Stimulated activated CD4-positive, alpha-beta T cell treated with anti-CD3 and anti-CD28 coated beads, Interleukin-15, amount 100 ng/mL, for 24 hours (primary cell): Measurements from ENCODE around the gene MRGPRF.

Source experiments
- DNase-seq: peaks from one replicate; pipeline ENCODE4 v3.0.0-alpha.2; 2020

MRGPRF gene

GRCh38 chr11:69018924-69019323 is 5.9 kb upstream of the MRGPRF start:
- DNase-seq = no peak

- no peak for DNase-seq
Observed at GRCh38 chr11:69017951-69018350, 4.9 kb upstream of the MRGPRF start.

- DNase-seq = no peak
Observed at GRCh38 chr11:69014898-69015549, 2.0 kb upstream of the MRGPRF start.

DNA sequence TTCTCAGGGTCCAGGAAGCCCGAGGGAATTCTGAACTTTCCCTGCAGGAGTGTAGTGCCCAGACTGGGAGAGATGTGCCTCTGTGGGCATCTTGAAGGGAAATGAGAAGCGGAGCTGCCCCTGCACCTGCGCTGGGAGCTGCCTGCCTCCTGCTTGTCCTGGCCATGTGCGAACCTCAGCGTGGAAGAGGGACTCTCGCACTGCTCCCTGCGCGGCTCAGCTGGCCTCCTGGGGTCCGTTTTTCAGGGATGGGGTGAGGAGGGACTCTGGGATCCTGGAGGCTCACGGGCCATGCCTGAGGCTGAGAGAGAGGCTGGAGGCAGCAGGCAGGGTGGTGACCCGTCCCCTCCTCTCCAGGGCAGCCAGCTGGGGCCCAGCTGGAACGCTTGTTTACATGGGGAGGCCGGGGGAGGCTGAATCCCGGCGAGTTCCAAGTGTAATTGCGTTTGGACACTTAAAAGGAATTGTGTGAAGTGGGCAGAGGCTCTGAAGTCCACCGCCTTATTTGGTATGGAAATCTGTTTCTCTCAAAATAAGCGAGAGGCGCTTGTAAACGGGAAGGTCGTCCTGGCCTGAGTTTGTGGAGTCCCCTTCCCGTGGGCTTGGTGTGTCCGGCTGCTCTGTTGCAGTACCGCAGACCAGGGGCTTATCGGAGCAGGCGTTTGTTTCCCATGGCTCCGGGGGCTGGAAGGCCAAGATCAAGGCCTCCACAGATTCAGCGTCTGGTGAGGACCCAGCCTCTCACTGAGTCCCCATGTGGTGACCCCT is 1.2 kb upstream of the MRGPRF start:
- DNase-seq = no peak

- no peak for DNase-seq
Observed at GRCh38 chr11:69012092-69013008, 696 bp downstream of the MRGPRF start.

GRCh38 chr11:69011624-69012091 is 1.4 kb downstream of the MRGPRF start:
- no peak for DNase-seq

DNA sequence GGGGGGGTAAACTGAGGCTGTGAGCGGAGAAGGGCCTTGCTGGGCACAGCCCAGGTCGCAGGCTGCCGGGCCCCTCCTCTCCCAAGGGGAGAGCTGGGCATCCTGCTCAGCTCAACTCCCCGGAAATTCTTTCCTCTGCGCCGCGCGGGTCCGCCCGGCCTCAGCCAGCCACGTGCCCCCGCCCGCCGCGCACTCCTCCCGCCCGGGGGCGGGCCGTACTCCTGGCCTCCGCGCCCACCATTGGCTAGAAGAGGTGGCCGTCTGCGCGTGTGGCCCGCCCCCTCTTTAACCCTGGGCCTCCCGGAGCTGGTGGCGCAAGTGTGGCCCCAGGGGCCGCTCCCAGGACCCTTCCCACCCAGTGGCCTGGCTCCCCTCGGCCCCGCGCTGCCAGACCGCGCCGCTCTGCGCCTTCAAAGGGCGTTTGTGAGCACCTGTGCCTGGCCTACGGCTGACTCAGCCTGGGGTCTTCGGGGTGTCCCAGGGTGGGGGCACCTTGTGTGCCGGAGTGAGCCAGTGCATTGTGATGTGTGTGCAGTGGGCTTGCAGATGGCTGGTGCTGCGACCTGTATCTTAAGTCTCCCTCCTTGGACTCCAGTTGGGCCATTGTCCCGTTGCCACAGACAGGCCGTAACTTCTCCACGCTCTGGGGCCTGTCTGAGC is 2.0 kb downstream of the MRGPRF start:
- peak; percentile 73 for DNase-seq

DNA sequence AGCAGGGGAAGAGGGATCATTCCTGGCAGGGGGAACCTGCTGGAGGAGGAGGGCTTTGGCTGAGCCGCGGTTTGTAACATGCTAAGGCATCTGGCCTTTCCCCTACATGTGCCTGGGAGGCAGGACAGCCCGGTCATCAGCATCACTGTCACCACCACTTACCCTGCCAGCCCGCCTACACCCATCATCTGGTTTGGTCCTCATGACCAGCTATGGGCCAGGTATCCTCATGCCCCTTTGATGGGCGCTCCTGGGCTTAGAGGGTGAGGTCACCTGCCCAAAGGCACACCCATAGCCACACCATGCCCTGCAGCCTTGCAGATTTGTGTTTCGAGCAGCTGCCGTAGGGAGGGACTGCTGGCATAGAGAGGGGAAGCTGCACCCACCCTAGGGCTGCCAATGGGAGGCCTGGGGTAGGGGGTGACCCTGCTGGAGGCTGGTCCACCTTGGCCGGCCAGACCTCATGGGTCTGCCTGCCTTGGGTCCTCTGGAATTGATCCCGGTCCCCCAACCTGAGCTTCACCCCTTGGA is 2.6 kb downstream of the MRGPRF start:
- no peak for DNase-seq

GRCh38 chr11:69009441-69010211 is 3.4 kb downstream of the MRGPRF start:
- no peak for DNase-seq

- DNase-seq = no peak
Observed at GRCh38 chr11:69008737-69009440, 4.2 kb downstream of the MRGPRF start.

DNA sequence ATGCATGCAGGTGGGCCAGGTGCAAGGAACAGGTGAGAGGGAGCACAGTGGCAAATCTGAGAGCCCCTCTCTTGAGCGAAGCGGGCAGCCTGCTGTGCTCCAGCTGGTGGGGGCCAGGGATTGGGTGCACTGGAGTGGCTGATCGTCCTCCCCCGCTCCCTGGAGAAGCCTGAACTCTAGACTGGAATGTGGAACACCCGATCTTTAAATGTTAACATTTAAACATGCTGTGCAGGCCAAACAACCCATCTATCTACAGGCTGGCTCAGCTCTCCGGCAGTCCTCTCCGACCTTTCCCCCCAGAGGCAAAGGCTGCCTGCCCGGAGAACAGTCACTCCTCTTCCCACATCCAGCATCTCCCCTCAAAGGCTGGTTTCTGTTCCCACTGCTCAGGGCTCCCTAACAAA is 5.1 kb downstream of the MRGPRF start:
- DNase-seq = no peak

GRCh38 chr11:69006816-69007215 is 6.2 kb downstream of the MRGPRF start:
- DNase-seq = no peak

- no peak for DNase-seq
Observed at GRCh38 chr11:69005631-69006368, 7.2 kb downstream of the MRGPRF start.

- DNase-seq = no peak
Observed at GRCh38 chr11:69005183-69005630, 7.8 kb downstream of the MRGPRF start.

- no peak for DNase-seq
Observed at GRCh38 chr11:69004411-69005182, 8.4 kb downstream of the MRGPRF start.

DNA sequence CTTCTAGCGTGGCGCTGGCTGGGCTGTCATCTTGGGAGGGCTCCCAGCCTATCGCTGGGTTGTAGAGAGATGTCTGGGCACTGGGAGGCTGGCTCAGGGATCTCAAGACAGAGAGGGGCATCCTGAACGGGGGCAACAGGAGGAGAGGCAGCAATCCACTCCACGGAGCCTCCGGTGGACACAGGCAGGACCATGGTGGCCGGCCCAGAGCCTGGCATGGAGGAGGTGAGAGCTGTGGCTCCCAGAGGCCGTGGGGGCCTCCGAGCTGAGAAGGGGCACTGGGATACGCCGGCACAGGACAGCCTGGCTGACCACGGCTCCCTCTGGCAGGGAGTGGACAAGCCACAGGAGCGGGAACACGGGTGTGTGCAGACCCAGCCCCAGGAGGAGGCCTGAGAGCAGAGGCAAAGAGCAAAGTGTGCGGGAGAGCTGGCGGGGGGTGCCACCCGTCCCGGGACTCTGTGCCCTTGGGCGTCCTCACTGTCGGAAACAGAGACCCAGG is 9.1 kb downstream of the MRGPRF start:
- DNase-seq = no peak

DNA sequence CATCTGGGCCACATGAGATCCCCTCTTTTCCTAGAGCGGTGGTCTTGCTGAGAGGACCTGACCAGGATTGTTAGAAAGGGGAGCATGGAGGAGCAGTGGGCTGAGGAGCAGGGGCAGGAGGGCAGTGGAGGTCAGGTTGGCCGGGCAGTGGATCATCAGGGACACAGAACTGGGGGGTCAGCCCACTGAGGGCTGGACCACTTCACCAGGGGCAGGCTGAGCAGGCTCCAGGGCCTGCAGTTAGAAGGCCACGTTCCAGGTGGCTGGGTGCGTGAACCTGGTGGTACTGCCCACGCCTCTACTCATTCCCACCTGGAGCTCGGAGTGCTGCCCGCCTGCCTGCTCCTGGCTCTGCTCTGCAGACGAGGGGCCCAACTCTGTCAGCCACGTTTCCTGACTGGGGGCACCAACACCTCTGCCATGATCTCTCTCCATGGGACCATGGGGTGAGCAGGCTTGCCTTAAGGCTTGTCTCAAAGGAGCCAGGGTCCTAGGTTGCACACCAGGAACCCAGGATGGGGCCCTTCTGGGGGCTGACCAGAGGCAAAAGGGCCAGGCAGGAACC is 9.7 kb downstream of the MRGPRF start:
- DNase-seq = no peak

DNA sequence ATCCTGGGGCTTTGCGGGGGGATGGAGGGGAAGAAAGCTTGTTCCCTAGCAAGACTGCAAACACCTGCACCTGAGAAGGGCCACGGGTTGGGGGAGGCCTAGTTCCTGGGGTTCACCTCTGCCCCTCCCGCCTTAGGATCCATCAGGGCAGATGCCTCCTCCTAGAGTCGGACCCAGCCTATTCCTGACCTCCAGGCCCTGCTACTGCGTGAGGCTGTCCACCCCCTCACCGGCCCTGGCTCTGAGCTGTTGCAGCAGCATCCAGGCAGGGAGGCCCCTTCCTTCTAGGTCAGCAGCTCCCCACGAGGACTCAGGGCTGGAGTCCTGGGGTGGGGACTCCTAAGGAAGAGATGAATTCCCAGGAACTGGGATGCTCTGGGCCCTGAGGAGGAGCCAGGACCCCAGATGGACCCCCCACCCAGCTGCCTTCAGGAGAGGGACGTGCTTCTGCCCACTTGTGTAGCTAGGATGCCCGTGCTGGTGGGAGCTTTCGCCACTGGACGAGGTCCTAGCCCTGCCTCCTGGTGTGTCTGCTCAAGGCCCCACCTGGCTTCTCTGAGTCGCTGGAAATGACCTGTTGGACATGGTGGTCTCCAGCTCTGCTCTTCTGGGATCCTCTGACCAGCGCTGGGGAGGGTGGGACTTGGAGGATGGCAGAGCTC is 10.3 kb downstream of the MRGPRF start:
- no peak for DNase-seq
